ENCODE measurements around the gene MEOX1. TPM values are rescaled to one million over a fixed set of nuclear protein-coding genes. Genes with fewer than 3 reads are reported as not detected.

The MEOX1 gene
- total RNA-seq, 4 donors from 2014 or later, result 6.9 to 24.3 (median 14.0) TPM

- no peaks in the 10 kb centered on the region for H3K27me3 ChIP-seq
- H3K36me3 ChIP-seq, result no peaks in the 10 kb centered on the region
- intact Hi-C loops (cut with DNase I; ENCODE audit: low total_unique reads), result no loop called here
- H3K27ac ChIP-seq, result no peak overlapping the region
- H3K9me3 ChIP-seq, result no peaks in the 10 kb centered on the region
- no peak for TF ChIP-seq POLR2A (IDR thresholded peaks at IDR 0.05)
- TF ChIP-seq, protein P1, sequence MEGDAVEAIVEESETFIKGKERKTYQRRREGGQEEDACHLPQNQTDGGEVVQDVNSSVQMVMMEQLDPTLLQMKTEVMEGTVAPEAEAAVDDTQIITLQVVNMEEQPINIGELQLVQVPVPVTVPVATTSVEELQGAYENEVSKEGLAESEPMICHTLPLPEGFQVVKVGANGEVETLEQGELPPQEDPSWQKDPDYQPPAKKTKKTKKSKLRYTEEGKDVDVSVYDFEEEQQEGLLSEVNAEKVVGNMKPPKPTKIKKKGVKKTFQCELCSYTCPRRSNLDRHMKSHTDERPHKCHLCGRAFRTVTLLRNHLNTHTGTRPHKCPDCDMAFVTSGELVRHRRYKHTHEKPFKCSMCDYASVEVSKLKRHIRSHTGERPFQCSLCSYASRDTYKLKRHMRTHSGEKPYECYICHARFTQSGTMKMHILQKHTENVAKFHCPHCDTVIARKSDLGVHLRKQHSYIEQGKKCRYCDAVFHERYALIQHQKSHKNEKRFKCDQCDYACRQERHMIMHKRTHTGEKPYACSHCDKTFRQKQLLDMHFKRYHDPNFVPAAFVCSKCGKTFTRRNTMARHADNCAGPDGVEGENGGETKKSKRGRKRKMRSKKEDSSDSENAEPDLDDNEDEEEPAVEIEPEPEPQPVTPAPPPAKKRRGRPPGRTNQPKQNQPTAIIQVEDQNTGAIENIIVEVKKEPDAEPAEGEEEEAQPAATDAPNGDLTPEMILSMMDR (IDR thresholded peaks at IDR 0.05), result no peak
- no peak for DNase-seq
- H3K4me1 ChIP-seq, result peaks cover 0 to 6% of the 10 kb centered on the region in 2 donors
- H3K4me3 ChIP-seq, result no peak overlapping the region
These were observed 30.3 kb downstream of the MEOX1 start for GRCh38 chr17:43631429-43631828.

DNA sequence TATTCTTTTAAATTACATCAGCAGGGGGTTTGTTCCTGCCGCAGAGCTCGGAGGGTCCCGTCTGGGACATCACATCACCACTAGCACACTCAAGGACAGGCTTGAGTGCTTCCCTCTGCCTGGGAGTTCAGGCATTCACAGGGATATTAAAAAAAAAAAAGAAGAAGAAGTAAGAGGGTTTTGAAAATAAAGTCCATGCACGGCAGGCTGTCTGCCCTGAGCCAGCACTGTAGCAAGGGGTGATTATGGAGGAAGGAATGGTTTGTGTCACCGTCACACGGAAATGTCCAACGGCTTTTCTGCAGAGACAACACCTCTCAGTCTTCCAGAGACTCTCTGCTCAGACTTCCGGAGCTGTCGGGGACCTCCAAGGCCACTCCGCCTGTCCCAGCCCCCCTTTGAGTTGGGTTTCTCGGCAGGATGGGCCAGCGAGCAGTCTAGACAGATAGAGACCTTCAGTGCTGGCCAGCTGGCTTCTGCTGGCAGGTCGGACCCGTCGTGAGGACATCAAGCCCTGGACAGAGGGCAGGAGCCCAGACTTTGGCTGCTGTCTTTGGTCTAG, 33.6 kb downstream of the MEOX1 start:
- Histone ChIP-seq H3K4me3 (no peak overlapping the region), H3K9me3 (no peaks in the 10 kb centered on the region), H3K36me3 (no peaks in the 10 kb centered on the region), H3K4me1 (no peaks in the 10 kb centered on the region), H3K27me3 (no peaks in the 10 kb centered on the region), H3K27ac (no peak overlapping the region)
- intact Hi-C loops (cut with DNase I; ENCODE audit: low total_unique reads), result no loop called here
- DNase-seq, result no peak
- no peak for TF ChIP-seq POLR2A (IDR thresholded peaks at IDR 0.05)
- TF ChIP-seq, protein P1 (IDR thresholded peaks at IDR 0.05), result no peak

- no peaks in the 10 kb centered on the region for H3K27me3 ChIP-seq
- DNase-seq, result no peak
These were observed 34.1 kb downstream of the MEOX1 start for GRCh38 chr17:43627653-43628052.

GRCh38 chr17:43626023-43626422, 35.7 kb downstream of the MEOX1 start:
- H3K27ac ChIP-seq, result no peak overlapping the region
- TF ChIP-seq, protein P1 (IDR thresholded peaks at IDR 0.05), result no peak
- TF ChIP-seq POLR2A (IDR thresholded peaks at IDR 0.05), result no peak
- no peaks in the 10 kb centered on the region for H3K36me3 ChIP-seq
- no peak for DNase-seq
- H3K4me3 ChIP-seq, result no peak overlapping the region
- no peaks in the 10 kb centered on the region for H3K4me1 ChIP-seq
- H3K9me3 ChIP-seq, result no peaks in the 10 kb centered on the region
- H3K27me3 ChIP-seq, result no peaks in the 10 kb centered on the region
- intact Hi-C loops (cut with DNase I; ENCODE audit: low total_unique reads), result no loop called here

More at GRCh38 chr17:43627653-43628052, 34.1 kb downstream of the MEOX1 start:
- Histone ChIP-seq H3K27ac (no peak overlapping the region), H3K36me3 (no peaks in the 10 kb centered on the region), H3K4me3 (no peak overlapping the region), H3K9me3 (no peaks in the 10 kb centered on the region), H3K4me1 (no peaks in the 10 kb centered on the region)
- intact Hi-C loops (cut with DNase I; ENCODE audit: low total_unique reads), result no loop called here
- TF ChIP-seq POLR2A (IDR thresholded peaks at IDR 0.05), result no peak
- TF ChIP-seq, protein P1 (IDR thresholded peaks at IDR 0.05), result no peak

GRCh38 chr17:43625606-43626005, 36.1 kb downstream of the MEOX1 start:
- Histone ChIP-seq H3K4me1 (no peaks in the 10 kb centered on the region), H3K36me3 (no peaks in the 10 kb centered on the region), H3K27ac (no peak overlapping the region), H3K27me3 (no peaks in the 10 kb centered on the region), H3K9me3 (no peaks in the 10 kb centered on the region), H3K4me3 (no peak overlapping the region)
- intact Hi-C loops (cut with DNase I; ENCODE audit: low total_unique reads), result no loop called here
- no peak for TF ChIP-seq POLR2A (IDR thresholded peaks at IDR 0.05)
- TF ChIP-seq, protein P1 (IDR thresholded peaks at IDR 0.05), result no peak
- DNase-seq, result no peak
